ENCODE data around the gene ITGB2.

Gene ITGB2

GRCh38 chr21:44919913-44920693 is 596 bp downstream of the ITGB2 start:
- Histone ChIP-seq H3K9me2 (replicated peaks; ENCODE audit: control insufficient read depth, low read length) (no peaks in the 10 kb centered on the region), H4K20me1 (ENCODE audit: control insufficient read depth, insufficient read depth, low read depth, low read length) (no peaks in the 10 kb centered on the region), H3K4me1 (ENCODE audit: control insufficient read depth, low read length) (peaks cover 36% of the 10 kb centered on the region), H3K27me3 (ENCODE audit: control insufficient read depth, low read length) (peaks cover 83% of the 10 kb centered on the region), H3K27ac (ENCODE audit: low read depth, low read length) (no peak overlapping the region), H3K4me2 (ENCODE audit: low read length) (peak overlapping the region; percentile 68), H3F3A (ENCODE audit: control insufficient read depth, insufficient read depth) (peaks cover 10% of the 10 kb centered on the region), H3K9me3 (ENCODE audit: control insufficient read depth, insufficient read depth, low read length) (no peaks in the 10 kb centered on the region), H3K36me3 (ENCODE audit: control insufficient read depth, low read length) (no peaks in the 10 kb centered on the region), H3K4me3 (ENCODE audit: low read length) (peak overlapping the region; percentile 67), H3K79me2 (ENCODE audit: control insufficient read depth, low read length) (no peaks in the 10 kb centered on the region)
- TF ChIP-seq EZH2phosphoT487 (IDR thresholded peaks at IDR 0.05; ENCODE audit: borderline replicate concordance, low read length), result no peak
- no peak for TF ChIP-seq CTCF (IDR thresholded peaks at IDR 0.05; ENCODE audit: low read depth, low read length, poor library complexity, severe bottlenecking)

DNA sequence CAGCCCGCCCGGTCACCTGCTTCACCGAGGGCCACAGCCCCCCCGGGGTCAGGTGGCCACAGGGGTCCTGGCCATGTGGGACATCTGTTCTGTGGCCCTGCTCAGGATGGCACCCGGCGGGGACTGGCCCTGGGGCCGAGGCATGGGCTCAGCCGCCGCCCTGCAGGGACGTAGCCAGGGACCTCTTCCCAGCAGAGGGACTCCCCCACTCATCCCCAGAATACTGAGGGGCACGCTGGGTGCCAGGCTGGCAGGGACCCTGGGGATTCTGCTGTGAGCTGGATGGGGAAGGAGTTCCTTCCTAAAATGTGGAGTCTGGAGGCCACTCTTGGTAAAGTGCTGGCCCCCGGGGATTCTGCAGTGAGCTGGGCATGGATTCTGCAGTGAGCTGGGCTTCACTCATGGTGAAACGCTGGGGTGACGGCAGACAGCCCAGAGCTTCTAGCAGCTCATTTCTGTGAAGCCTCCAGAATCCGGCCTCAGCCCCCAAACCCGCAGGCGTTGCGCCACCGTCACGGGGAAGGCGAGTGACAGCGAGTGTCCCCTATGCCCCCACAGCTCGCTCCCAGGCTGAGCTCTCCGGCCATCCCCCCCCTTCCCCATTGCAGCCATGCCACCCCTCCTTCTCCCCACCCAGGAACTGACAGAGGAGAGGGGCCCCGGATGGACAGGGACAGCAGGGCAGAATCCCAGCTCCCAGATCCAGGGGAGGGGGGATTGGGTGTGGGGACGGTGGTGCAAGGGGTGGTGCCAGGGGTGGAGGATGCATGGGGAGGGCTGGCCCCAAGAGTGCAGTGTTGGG is 1.4 kb downstream of the ITGB2 start:
- Histone ChIP-seq H3K4me3 (ENCODE audit: low read length) (peak overlapping the region; percentile 67), H4K20me1 (ENCODE audit: control insufficient read depth, insufficient read depth, low read depth, low read length) (no peaks in the 10 kb centered on the region), H3F3A (ENCODE audit: control insufficient read depth, insufficient read depth) (peaks cover 6% of the 10 kb centered on the region; the same call in 1 of the 2 replicates), H3K4me2 (ENCODE audit: low read length) (peak overlapping the region; percentile 68), H3K27me3 (ENCODE audit: control insufficient read depth, low read length) (peaks cover 82% of the 10 kb centered on the region), H3K9me3 (ENCODE audit: control insufficient read depth, insufficient read depth, low read length) (no peaks in the 10 kb centered on the region), H3K9me2 (replicated peaks; ENCODE audit: control insufficient read depth, low read length) (no peaks in the 10 kb centered on the region), H3K79me2 (ENCODE audit: control insufficient read depth, low read length) (no peaks in the 10 kb centered on the region), H3K4me1 (ENCODE audit: control insufficient read depth, low read length) (peaks cover 30% of the 10 kb centered on the region), H3K36me3 (ENCODE audit: control insufficient read depth, low read length) (no peaks in the 10 kb centered on the region), H3K27ac (ENCODE audit: low read depth, low read length) (no peak overlapping the region)
- no peak for TF ChIP-seq CTCF (IDR thresholded peaks at IDR 0.05; ENCODE audit: low read depth, low read length, poor library complexity, severe bottlenecking)
- no peak for TF ChIP-seq EZH2phosphoT487 (IDR thresholded peaks at IDR 0.05; ENCODE audit: borderline replicate concordance, low read length)

- Histone ChIP-seq H4K20me1 (ENCODE audit: control insufficient read depth, insufficient read depth, low read depth, low read length) (no peaks in the 10 kb centered on the region), H3K4me3 (ENCODE audit: low read length) (no peak overlapping the region), H3K9me2 (replicated peaks; ENCODE audit: control insufficient read depth, low read length) (no peaks in the 10 kb centered on the region), H3F3A (ENCODE audit: control insufficient read depth, insufficient read depth) (peaks cover 3% of the 10 kb centered on the region; the same call in 1 of the 2 replicates), H3K27ac (ENCODE audit: low read depth, low read length) (no peak overlapping the region), H3K4me1 (ENCODE audit: control insufficient read depth, low read length) (peaks cover 31% of the 10 kb centered on the region), H3K36me3 (ENCODE audit: control insufficient read depth, low read length) (no peaks in the 10 kb centered on the region), H3K4me2 (ENCODE audit: low read length) (no peak overlapping the region), H3K9me3 (ENCODE audit: control insufficient read depth, insufficient read depth, low read length) (no peaks in the 10 kb centered on the region), H3K27me3 (ENCODE audit: control insufficient read depth, low read length) (peaks cover 81% of the 10 kb centered on the region), H3K79me2 (ENCODE audit: control insufficient read depth, low read length) (no peaks in the 10 kb centered on the region)
- TF ChIP-seq CTCF (IDR thresholded peaks at IDR 0.05; ENCODE audit: low read depth, low read length, poor library complexity, severe bottlenecking) (no peak), EZH2phosphoT487 (IDR thresholded peaks at IDR 0.05; ENCODE audit: borderline replicate concordance, low read length) (no peak)
Observed at GRCh38 chr21:44918581-44919033, 2.1 kb downstream of the ITGB2 start.

Measured in DOHH2 (cell line).